Spleen (tissue), 7 donors: ENCODE measurements around the gene RAB11B.

ENCODE experiments used
- POLR2A ChIP-seq, 3 donors: fragments of 450-650 bp; IDR thresholded peaks; one replicate each; pipeline ENCODE4 v1.5.1; 2017; ENCODE audit warnings: antibody characterized with exemption in 3 of 3, mild to moderate bottlenecking in 1 of 3
- POLR2AphosphoS5 ChIP-seq, 3 donors: sonication (generic); formaldehyde crosslinking; IDR thresholded peaks; one replicate each; pipeline ENCODE4 v1.5.1; 2017; ENCODE audit warnings: antibody characterized with exemption in 3 of 3
- TF ChIP-seq, protein P1 (sequence below), 11 experiments: fragments of 200-600 bp in 7 of 11; fragments of 450-650 bp in 4 of 11; sonication (generic) in 4 of 11; IDR thresholded peaks in 8 of 11; conservative IDR thresholded peaks in 3 of 11; 1 replicate in 7 of 11; 2 replicates in 4 of 11; pipeline versions ENCODE4 v1.4.0 to v1.8.0; 2016 to 2021; ENCODE audit warnings: antibody characterized with exemption in 11 of 11, inconsistent platforms in 4 of 11, mild to moderate bottlenecking in 1 of 11
- donor health status: DM: no; HTN: no; CAD: no; lungs with moderate emphysema.
- donor health status: DM: no; HTN: no; CAD: no.
- donor health status: DM: no; HTN: no; CAD: no.

DNA sequence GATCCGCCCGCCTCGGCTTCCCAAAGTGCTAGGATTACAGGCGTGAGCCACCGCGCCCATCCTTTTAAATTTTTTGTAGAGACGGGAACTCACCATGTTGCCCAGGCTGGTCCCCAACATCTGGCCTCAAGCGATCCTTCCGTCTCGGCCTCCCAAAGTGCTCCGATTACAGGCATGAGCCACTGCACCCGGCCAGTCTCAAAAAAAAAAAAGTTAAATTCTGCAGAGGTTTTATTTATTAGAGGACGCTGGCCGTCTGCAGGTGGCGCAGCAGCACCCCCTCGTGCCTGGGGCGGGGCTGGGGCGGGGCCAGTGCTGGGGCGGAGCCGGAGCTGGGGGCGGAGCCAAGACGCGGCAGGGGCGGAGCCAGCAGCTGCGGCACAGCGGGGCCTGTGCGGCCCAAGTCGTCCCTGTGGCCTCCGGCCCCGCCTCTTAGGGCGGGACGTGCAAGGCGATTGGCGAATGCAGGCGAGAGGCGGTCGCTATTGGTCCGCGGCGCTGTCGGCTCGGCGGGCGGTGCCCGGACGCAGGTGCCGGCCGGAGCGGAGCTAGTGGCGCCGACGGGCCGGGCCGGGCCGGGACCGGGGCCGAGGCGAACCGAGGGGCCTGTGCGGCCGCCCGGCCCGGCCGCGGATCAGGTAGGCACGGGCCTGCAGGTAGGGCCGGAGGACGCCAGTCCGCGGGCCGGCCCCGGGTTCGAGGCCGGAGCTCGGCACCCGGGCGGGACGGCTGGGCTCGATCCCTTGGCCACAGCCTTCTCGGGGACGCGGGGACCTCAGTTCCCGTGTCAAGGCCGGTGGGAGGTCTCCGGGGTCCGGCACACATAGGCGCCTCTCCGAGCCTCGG, 22.8 kb downstream of the RAB11B start, which contains the start of gene MARCHF2:
- TF ChIP-seq, protein P1, sequence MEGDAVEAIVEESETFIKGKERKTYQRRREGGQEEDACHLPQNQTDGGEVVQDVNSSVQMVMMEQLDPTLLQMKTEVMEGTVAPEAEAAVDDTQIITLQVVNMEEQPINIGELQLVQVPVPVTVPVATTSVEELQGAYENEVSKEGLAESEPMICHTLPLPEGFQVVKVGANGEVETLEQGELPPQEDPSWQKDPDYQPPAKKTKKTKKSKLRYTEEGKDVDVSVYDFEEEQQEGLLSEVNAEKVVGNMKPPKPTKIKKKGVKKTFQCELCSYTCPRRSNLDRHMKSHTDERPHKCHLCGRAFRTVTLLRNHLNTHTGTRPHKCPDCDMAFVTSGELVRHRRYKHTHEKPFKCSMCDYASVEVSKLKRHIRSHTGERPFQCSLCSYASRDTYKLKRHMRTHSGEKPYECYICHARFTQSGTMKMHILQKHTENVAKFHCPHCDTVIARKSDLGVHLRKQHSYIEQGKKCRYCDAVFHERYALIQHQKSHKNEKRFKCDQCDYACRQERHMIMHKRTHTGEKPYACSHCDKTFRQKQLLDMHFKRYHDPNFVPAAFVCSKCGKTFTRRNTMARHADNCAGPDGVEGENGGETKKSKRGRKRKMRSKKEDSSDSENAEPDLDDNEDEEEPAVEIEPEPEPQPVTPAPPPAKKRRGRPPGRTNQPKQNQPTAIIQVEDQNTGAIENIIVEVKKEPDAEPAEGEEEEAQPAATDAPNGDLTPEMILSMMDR (IDR thresholded peaks at IDR 0.05 in 8 of 11, conservative IDR thresholded peaks at IDR 0.05 in 3 of 11), result peak; percentile 46 to 88 (median 75)
- peak in 1 of 3 donors; percentile 28 for TF ChIP-seq POLR2A (IDR thresholded peaks at IDR 0.05)
- peak; percentile 74 to 87 (median 85) for TF ChIP-seq POLR2AphosphoS5 (IDR thresholded peaks at IDR 0.05)
